Measurements from ENCODE around the gene TNRC18.

Gene TNRC18

GRCh38 chr7:5354460-5355232 lies 69.0 kb downstream of the TNRC18 start:
- TF ChIP-seq CTCF (IDR thresholded peaks at IDR 0.05; ENCODE audit: low read depth, low read length): no peak
- DNase-seq (ENCODE audit: extremely low read depth, low read depth): no peak

- DNase-seq (ENCODE audit: extremely low read depth, low read depth): no peak
- no peak for TF ChIP-seq CTCF (IDR thresholded peaks at IDR 0.05; ENCODE audit: low read depth, low read length)
These were observed 71.1 kb downstream of the TNRC18 start for GRCh38 chr7:5352440-5353010.

DNA sequence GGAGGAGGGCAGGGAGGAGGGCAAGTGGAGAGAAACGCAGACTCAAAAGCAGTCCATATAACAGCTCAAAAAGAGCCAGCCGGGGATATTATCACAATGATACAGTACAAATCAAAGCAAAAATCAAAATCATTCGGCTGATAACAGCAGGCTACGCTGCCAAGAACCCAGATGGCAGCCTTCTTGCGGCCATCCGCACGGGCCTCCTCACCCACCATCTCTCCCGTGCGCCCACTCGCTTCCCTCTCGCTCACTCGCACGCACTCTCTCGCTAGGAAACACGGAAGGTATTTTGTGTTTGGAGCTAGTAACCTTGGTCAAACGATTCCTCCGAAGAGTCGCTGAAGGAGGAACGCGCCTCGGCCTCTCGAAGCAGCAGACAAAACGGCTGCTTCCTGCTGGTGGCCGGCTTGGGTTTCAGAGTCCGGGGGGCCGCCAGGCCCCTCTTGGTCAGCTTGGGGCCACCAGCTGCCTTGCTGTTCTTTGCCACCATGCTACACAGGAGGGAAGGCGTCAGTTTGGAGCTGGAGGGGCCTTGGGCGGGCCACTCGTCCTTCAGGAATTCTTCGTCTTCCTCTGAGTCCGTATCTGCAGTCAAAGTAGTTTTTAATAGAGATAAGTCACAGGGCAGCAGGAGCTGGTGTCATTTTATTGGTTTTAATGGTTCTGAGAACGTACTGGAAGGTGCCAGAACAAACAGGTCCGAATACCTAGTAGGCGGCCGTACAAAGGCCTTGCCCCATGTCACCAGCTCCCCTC lies 71.9 kb downstream of the TNRC18 start:
- DNase-seq (ENCODE audit: extremely low read depth, low read depth): no peak
- TF ChIP-seq CTCF (IDR thresholded peaks at IDR 0.05; ENCODE audit: low read depth, low read length): no peak

DNA sequence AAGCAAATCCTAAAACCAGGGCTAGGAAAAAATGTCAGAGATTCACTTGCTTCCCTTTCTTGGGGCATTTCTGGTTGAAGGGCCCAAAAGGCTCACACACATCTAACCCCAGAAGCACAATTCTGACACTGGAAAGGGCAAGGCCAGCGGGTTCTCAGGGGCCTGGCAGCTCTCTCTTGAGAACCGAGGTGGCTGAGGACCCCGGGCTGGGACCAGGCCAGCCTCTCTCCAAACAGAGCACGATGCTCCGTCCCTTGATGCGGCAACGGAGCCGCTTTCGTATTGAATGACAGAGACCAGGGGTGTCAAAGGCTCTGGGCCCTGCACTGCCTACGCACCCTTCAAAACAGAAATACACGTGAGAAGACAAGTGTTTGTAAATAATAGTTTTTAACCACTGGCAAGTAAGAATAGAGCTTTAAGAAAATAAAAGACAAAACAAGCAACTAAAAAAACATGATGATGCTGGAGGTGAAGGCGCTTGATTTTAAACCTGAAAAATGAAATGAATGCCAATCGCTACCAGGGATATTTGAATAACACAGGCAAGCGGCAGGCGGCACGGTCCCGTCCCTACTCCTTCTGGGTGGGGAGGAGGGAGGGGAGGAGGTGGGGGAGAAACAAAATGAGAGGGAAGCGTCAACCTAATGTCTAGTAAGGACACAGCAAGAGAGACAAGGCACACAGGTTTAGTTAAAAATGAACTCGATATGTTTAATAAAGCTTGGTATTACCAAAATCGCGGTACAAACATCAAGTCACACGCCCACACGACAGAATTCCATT lies 72.8 kb downstream of the TNRC18 start:
- no peak for TF ChIP-seq CTCF (IDR thresholded peaks at IDR 0.05; ENCODE audit: low read depth, low read length)
- DNase-seq (ENCODE audit: extremely low read depth, low read depth): no peak

DNA sequence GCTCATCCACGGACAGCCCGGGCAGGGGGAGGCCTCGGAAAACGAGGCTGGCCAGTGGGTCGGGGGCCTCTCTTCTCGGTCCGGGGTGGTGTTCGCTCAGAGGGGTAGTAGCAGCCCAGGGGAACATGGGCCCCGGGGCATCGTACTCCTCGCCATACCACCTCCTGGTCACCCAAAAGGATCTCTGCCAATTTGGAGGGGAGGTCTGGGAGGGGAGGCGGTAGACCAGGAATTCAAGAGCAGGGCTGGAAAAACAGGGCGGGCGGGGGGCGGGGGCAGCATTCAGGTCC lies 73.5 kb downstream of the TNRC18 start:
- TF ChIP-seq CTCF (IDR thresholded peaks at IDR 0.05; ENCODE audit: low read depth, low read length): no peak

GRCh38 chr7:5349437-5350173 lies 74.0 kb downstream of the TNRC18 start:
- no peak for DNase-seq (ENCODE audit: extremely low read depth, low read depth)
- TF ChIP-seq CTCF (IDR thresholded peaks at IDR 0.05; ENCODE audit: low read depth, low read length): no peak

More for the DNA sequence above, 73.5 kb downstream of the TNRC18 start:
- no peak for DNase-seq (ENCODE audit: extremely low read depth, low read depth)

Measured in AG09319 (cell line).